Mucosa of descending colon (tissue), 3 donors: ENCODE data around the gene KCNQ1OT1. TPM values are rescaled to one million over a fixed set of nuclear protein-coding genes. Genes with fewer than 3 reads are reported as not detected.

Experiments
- ATAC-seq: fragments of 200-7000 bp; cut with Tn5 transposase; one replicate; pipeline ENCODE4 v1.9.1; 2020; ENCODE audit warnings: mild to moderate bottlenecking, moderate library complexity
- DNase-seq, 3 donors: peaks; one replicate each; pipeline ENCODE4 v3.0.0-alpha.2; 2020
- H3K36me3 ChIP-seq: fragments of 200-600 bp; one replicate; pipeline ENCODE4 v1.8.0; 2021; ENCODE audit warnings: low read depth, mild to moderate bottlenecking
- H3K4me1 ChIP-seq: fragments of 200-600 bp; one replicate; pipeline ENCODE4 v1.8.0; 2021; ENCODE audit warnings: low read depth, mild to moderate bottlenecking
- H3K4me3 ChIP-seq: fragments of 200-600 bp; one replicate; pipeline ENCODE4 v1.8.0; 2021; ENCODE audit warnings: mild to moderate bottlenecking
- H3K9me3 ChIP-seq: fragments of 200-600 bp; one replicate; pipeline ENCODE4 v1.8.0; 2021; ENCODE audit warnings: mild to moderate bottlenecking
- intact Hi-C, 2 donors: fragments of 100-400 bp; cut with DNase I in 1 of 2; cut with micrococcal nuclease in 1 of 2; formaldehyde crosslinking; loops; one replicate each; pipeline versions ENCODE4 v1.11.0 to v1.11.1; 2022; cut with DNase I, micrococcal nuclease
- total RNA-seq, 3 donors: library from RNA; stranded (reverse); fragmentation: NEBNext Ultra II Directional in 2 of 3; extraction: Animal tissue kit (Norgen Biotek cat#: 25700) in 2 of 3; gene quantifications; one replicate each; pipeline versions ENCODE4 v1.2.1 to v1.2.4, GENCODE V29; 2021 to 2023
- TF ChIP-seq, protein P1 (sequence below): fragments of 200-600 bp; IDR thresholded peaks from one replicate; pipeline ENCODE4 v1.8.0; 2022; ENCODE audit warnings: antibody characterized with exemption, mild to moderate bottlenecking
- donor health status: DM: no; HTN: no; CAD: no; lungs with moderate emphysema.
- donor health status: DM: no; HTN: no; CAD: no.
- donor health status: DM: no; HTN: yes; CAD: no.

The KCNQ1OT1 gene
- total RNA-seq, 3 donors from 2014 or later = 1.5 to 1.7 (median 1.7) TPM

DNA sequence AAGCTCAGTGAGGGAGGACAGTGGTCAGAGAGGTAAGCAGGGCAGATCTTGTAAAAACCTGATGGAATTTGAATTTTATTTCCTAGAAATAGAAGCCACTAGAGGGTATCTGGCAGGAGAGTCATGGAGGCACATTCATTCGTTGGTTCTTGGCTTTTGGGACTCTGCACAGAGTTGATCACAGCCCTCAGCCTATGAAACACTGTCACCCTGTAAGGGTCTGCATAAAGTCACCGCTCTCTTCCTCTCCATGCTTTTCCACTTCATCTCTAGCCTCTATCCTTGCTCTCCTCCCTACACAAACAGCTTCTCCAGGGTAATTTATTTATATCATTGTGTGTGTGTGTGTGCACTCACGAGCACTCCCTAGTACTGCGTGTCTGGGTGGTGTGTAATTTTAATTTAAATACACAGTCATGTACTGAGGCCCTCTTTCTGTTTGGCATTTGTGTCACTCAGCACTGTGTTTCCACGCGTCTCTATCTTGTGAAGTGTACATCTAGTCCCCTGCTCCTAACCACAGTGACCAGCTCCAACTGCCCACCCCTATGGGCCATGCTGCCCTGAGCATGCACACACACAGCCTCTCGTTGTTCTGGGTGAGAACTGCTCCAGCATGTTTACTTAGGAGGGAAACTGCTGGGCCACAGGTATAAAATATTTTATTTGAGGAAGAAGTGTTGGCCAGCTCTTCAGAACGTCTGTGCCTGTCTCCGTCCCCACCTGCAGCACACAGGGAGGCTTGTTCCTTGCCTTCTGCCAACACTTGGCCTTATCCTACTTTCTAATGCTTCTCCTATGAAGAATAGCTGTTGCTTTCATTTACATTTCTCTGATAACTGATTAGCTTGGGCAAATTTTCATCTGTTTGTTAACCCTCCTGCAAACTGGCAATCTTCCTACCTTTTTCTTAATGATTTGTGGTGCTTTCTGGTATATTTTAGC, 4.5 kb downstream of the KCNQ1OT1 start:
- H3K36me3 ChIP-seq = no peaks in the 10 kb centered on the region
- H3K4me1 ChIP-seq = peaks cover 4% of the 10 kb centered on the region
- DNase-seq (no peak), ATAC-seq (no peak)
- TF ChIP-seq, protein P1, sequence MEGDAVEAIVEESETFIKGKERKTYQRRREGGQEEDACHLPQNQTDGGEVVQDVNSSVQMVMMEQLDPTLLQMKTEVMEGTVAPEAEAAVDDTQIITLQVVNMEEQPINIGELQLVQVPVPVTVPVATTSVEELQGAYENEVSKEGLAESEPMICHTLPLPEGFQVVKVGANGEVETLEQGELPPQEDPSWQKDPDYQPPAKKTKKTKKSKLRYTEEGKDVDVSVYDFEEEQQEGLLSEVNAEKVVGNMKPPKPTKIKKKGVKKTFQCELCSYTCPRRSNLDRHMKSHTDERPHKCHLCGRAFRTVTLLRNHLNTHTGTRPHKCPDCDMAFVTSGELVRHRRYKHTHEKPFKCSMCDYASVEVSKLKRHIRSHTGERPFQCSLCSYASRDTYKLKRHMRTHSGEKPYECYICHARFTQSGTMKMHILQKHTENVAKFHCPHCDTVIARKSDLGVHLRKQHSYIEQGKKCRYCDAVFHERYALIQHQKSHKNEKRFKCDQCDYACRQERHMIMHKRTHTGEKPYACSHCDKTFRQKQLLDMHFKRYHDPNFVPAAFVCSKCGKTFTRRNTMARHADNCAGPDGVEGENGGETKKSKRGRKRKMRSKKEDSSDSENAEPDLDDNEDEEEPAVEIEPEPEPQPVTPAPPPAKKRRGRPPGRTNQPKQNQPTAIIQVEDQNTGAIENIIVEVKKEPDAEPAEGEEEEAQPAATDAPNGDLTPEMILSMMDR = no peak
- no peaks in the 10 kb centered on the region for H3K9me3 ChIP-seq
- intact Hi-C loops = loop anchor here in 1 of 2 donors (10.0 kb wide), 1 partner anchor 190 kb away; the partner anchor contains the start of gene CDKN1C
- no peak overlapping the region for H3K4me3 ChIP-seq

DNA sequence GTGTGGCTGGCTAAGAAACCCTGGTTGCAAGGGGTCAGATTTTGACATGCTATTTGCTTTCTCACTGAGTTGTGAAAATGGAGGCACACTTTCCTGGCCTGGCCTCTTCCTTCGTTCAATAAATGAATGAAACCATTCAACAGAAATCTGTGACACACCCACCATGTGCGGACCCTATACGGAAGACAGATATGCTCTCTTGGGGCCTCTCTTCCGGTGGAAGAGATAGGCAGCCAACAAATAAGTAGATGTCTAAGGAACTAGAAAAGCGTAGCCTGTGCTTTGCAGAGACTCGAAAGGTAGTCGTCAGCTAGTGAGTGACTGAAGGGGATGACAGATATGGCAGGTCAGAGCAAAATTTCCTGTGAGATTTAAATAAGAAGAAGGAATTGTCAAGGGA, 5.3 kb downstream of the KCNQ1OT1 start:
- no peak for ATAC-seq
- no peak overlapping the region for H3K4me3 ChIP-seq
- H3K9me3 ChIP-seq = no peaks in the 10 kb centered on the region
- intact Hi-C loops = loop anchor here in 1 of 2 donors (10.0 kb wide), 1 partner anchor 190 kb away; the partner anchor contains the start of gene CDKN1C
- H3K4me1 ChIP-seq = peaks cover 4% of the 10 kb centered on the region
- no peaks in the 10 kb centered on the region for H3K36me3 ChIP-seq
- TF ChIP-seq, protein P1 = no peak
- no peak for DNase-seq

DNA sequence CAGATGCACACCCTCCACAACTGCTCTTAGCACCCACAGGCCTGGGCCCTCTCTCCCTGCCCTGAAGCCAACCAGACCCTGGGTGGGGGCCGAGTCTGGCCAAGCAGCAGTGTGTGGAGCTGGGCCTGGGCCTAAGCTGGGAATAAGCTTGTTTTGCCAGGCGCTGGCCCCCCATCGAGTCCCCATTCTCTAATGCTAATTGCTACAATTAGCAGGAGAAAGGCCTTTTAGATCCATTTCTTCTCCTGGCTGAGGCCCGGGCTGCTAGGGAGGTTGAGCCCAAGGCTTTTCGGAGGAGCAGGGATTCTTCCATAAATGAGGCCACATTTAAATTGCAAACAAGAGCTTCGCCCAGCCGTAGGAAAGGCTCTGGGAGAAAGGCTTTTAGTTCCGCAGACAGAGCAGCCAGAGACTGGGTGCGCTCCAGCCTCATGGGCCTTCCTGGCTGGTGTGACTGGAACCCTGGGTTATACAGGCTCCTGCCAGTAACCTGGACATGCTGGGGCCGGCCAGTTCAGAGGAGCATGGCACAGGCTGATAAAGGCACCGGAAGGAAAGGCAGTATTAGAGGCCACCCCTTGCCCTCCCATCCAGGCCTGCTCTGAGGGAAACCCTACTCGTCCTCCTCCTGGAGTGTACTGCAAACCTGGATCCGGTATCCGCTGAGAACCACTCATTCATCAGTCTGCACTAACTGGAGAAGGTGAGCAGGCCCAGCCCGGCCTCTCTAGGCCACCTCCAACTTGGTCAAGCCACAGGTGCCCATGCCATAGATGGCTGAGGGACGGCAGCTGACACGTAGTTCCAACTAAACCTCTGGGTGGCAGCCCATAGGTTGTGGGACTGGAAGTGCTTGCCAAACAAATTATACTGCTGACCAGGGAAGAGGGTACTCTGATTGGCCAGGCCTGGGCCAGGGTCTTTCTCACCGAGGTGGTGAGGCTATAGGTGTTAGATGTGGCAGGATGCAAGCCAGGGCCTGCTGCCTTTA, 6.2 kb downstream of the KCNQ1OT1 start:
- intact Hi-C loops = loop anchor here in 1 of 2 donors (10.0 kb wide), 1 partner anchor 191 kb away; the partner anchor contains the start of gene CDKN1C
- ATAC-seq = no peak
- TF ChIP-seq, protein P1 = no peak
- Histone ChIP-seq H3K9me3 (no peaks in the 10 kb centered on the region), H3K4me1 (peaks cover 4% of the 10 kb centered on the region), H3K4me3 (no peak overlapping the region), H3K36me3 (no peaks in the 10 kb centered on the region)
- DNase-seq = no peak

DNA sequence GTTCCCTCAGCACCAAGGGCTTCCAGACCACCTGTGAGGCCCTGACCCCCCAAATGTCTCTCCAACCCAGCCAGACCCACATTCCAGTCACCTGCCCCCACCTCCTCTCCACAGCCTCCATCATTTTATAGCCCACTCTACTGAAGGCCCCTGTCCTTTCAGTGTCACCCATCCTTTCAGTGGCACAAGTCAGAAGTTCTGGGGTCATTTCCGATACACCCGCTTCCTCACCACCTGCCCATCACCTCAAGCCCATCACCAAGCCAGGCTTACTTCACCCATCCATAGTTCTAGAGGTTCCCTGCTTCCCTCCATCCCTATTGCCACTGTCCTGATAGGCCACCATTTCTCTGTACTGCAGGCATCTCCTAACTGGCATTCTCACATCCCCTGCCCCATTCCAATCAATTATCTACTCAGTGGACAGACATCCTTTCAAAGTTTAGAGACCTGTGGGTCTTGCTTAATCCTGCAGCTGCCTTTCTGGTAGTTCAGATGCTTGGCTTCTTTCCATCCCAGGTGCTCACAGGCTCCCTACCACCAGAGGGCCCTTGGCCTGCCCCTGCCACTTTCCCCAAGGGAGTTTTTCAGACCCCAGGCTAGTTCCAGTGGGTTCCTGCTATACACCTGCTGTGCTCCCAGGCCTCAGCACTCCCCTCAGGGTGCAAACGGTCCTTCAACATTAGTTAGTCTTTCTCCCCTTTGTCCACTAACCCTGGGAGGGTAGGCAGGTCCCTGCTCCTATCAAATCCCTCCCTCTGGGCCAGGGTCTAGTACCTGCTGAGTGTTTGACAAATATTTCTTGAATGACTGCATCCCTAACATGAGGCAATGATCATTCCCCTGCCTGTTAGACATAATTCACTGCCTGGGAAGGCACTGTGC, 7.6 kb downstream of the KCNQ1OT1 start:
- Histone ChIP-seq H3K4me3 (no peak overlapping the region), H3K9me3 (no peaks in the 10 kb centered on the region), H3K4me1 (peaks cover 4% of the 10 kb centered on the region), H3K36me3 (no peaks in the 10 kb centered on the region)
- ATAC-seq = peak; percentile 13
- intact Hi-C loops = loop anchor here in 1 of 2 donors (10.0 kb wide), 1 partner anchor 193 kb away; the partner anchor contains the start of gene CDKN1C
- TF ChIP-seq, protein P1 = no peak
- no peak for DNase-seq
